SK-N-SH treated with all-trans-retinoic acid at 6 μM for 48 hours (cell line): ENCODE data around the gene OLFML3.

Experiments used
- ATAC-seq: fragments of 200-7000 bp; cut with Tn5 transposase; 3 replicates; pipeline ENCODE4 v1.9.1; 2020; ENCODE audit warnings: mild to moderate bottlenecking, moderate library complexity
- ARNTL ChIP-seq: fragments of 450-650 bp; formaldehyde crosslinking; IDR thresholded peaks from 2 replicates; pipeline ENCODE4 v1.5.0; 2020; ENCODE audit warnings: low read depth, mild to moderate bottlenecking, moderate library complexity, borderline replicate concordance
- BACH2 ChIP-seq: fragments of 250-450 bp; sonication (Bioruptor Pico); IDR thresholded peaks from 2 replicates; pipeline ENCODE4 v1.9.0; 2021; ENCODE audit warnings: mild to moderate bottlenecking, borderline replicate concordance
- CSDC2 ChIP-seq: fragments of 250-450 bp; sonication (Bioruptor Pico); IDR thresholded peaks from 2 replicates; pipeline ENCODE4 v1.5.0; 2020; ENCODE audit warnings: mild to moderate bottlenecking, moderate library complexity
- ESRRG ChIP-seq: fragments of 250-450 bp; sonication (Bioruptor Pico); IDR thresholded peaks from 2 replicates; pipeline ENCODE4 v1.6.1; 2021; ENCODE audit warnings: mild to moderate bottlenecking
- GLIS3 ChIP-seq: fragments of 250-450 bp; sonication (Bioruptor Pico); IDR thresholded peaks from 2 replicates; pipeline ENCODE4 v1.5.0; 2020; ENCODE audit warnings: mild to moderate bottlenecking, moderate library complexity
- ISL1 ChIP-seq: fragments of 250-450 bp; sonication (Bioruptor Pico); IDR thresholded peaks from 2 replicates; pipeline ENCODE4 v2.1.2; 2022; ENCODE audit warnings: mild to moderate bottlenecking, moderate library complexity
- PPARA ChIP-seq: fragments of 250-450 bp; sonication (Bioruptor Pico); IDR thresholded peaks from 2 replicates; pipeline ENCODE4 v1.5.0; 2020; ENCODE audit warnings: mild to moderate bottlenecking, borderline replicate concordance
- RARB ChIP-seq: fragments of 250-450 bp; sonication (Bioruptor Pico); IDR thresholded peaks from 2 replicates; pipeline ENCODE4 v1.8.0; 2021; ENCODE audit warnings: mild to moderate bottlenecking, moderate library complexity
- SNAI2 ChIP-seq: fragments of 250-450 bp; sonication (Bioruptor Pico); IDR thresholded peaks from 2 replicates; pipeline ENCODE4 v1.5.0; 2020; ENCODE audit warnings: mild to moderate bottlenecking, moderate library complexity
- TCF4 ChIP-seq: fragments of 250-450 bp; sonication (Bioruptor Pico); IDR thresholded peaks from 2 replicates; pipeline ENCODE4 v1.8.0; 2021; ENCODE audit warnings: mild to moderate bottlenecking, moderate library complexity, borderline replicate concordance
- TOX ChIP-seq: fragments of 250-450 bp; sonication (Bioruptor Pico); IDR thresholded peaks from 2 replicates; pipeline ENCODE4 v1.8.0; 2021; ENCODE audit warnings: mild to moderate bottlenecking, moderate library complexity, borderline replicate concordance
- ZC3H10 ChIP-seq: fragments of 250-450 bp; sonication (Bioruptor Pico); IDR thresholded peaks from 2 replicates; pipeline ENCODE4 v1.5.1; 2021; ENCODE audit warnings: mild to moderate bottlenecking, moderate library complexity
- ZFP3 ChIP-seq: fragments of 250-450 bp; sonication (Bioruptor Pico); IDR thresholded peaks from 2 replicates; pipeline ENCODE4 v1.5.0; 2020; ENCODE audit warnings: mild to moderate bottlenecking, moderate library complexity
- ZFP30 ChIP-seq: fragments of 450-650 bp; formaldehyde crosslinking; IDR thresholded peaks from 2 replicates; pipeline ENCODE4 v1.5.0; 2022; ENCODE audit warnings: mild to moderate bottlenecking, moderate library complexity
- ZNF565 ChIP-seq: fragments of 450-650 bp; formaldehyde crosslinking; conservative IDR thresholded peaks from 2 replicates; pipeline ENCODE4 v1.5.0; 2020; ENCODE audit warnings: low read depth, mild to moderate bottlenecking, moderate library complexity
- ZNF70 ChIP-seq: fragments of 450-650 bp; formaldehyde crosslinking; IDR thresholded peaks from 2 replicates; pipeline ENCODE4 v1.5.0; 2020; ENCODE audit warnings: mild to moderate bottlenecking, moderate library complexity
- TF ChIP-seq, protein P1 (sequence below): fragments of 250-450 bp; sonication (Bioruptor Pico); IDR thresholded peaks from 2 replicates; pipeline ENCODE4 v1.5.1; 2020; ENCODE audit warnings: low read depth, mild to moderate bottlenecking, moderate library complexity
- TF ChIP-seq, protein P2 (sequence below): fragments of 250-450 bp; sonication (Bioruptor Pico); IDR thresholded peaks from 2 replicates; pipeline ENCODE4 v1.5.1; 2021; ENCODE audit warnings: mild to moderate bottlenecking, moderate library complexity
- TF ChIP-seq, protein P3 (sequence below): fragments of 250-450 bp; sonication (Bioruptor Pico); IDR thresholded peaks from 2 replicates; pipeline ENCODE4 v1.8.0; 2020; ENCODE audit warnings: mild to moderate bottlenecking, moderate library complexity, borderline replicate concordance
- TF ChIP-seq, protein P4 (sequence below): fragments of 250-450 bp; sonication (Bioruptor Pico); IDR thresholded peaks from 2 replicates; pipeline ENCODE4 v1.5.0; 2020; ENCODE audit warnings: mild to moderate bottlenecking, moderate library complexity
- TF ChIP-seq, protein P5 (sequence below): fragments of 250-450 bp; sonication (Bioruptor Pico); IDR thresholded peaks from 2 replicates; pipeline ENCODE4 v1.8.0; 2021; ENCODE audit warnings: low read depth, mild to moderate bottlenecking, moderate library complexity, borderline replicate concordance

Gene OLFML3

DNA sequence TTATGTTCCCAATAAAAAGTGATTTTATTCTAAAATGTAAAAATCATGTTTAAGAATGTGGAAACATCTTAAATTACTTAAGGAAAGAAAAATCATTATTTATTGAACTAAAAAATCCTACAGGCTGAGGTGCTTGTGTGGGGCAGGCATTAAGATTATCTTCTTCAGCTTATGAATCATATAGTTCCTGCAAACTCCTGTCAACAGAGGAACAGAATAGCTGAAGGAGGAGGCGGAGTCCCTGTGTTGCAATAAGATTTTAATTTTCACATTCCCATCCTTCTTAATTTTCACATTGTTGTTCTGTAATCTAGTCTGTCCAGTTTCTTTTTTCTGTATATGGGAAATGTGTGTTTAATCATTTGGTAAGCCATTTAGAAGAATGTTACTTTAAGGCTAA is 20.6 kb upstream of the OLFML3 start:
- no peak for ATAC-seq
- TF ChIP-seq ZC3H10 (CRISPR knock-in tag) (no peak), ZNF565 (CRISPR knock-in tag) (no peak), TCF4 (no peak), GLIS3 (CRISPR knock-in tag) (no peak), ZFP30 (CRISPR knock-in tag) (no peak), CSDC2 (CRISPR knock-in tag) (no peak), ZNF70 (CRISPR knock-in tag) (no peak), ISL1 (CRISPR knock-in tag) (no peak), TOX (CRISPR knock-in tag) (no peak), ESRRG (CRISPR knock-in tag) (no peak), BACH2 (CRISPR knock-in tag) (no peak), PPARA (no peak), ZFP3 (CRISPR knock-in tag) (no peak), RARB (CRISPR knock-in tag) (no peak), ARNTL (CRISPR knock-in tag) (no peak)
- TF ChIP-seq, protein P1, sequence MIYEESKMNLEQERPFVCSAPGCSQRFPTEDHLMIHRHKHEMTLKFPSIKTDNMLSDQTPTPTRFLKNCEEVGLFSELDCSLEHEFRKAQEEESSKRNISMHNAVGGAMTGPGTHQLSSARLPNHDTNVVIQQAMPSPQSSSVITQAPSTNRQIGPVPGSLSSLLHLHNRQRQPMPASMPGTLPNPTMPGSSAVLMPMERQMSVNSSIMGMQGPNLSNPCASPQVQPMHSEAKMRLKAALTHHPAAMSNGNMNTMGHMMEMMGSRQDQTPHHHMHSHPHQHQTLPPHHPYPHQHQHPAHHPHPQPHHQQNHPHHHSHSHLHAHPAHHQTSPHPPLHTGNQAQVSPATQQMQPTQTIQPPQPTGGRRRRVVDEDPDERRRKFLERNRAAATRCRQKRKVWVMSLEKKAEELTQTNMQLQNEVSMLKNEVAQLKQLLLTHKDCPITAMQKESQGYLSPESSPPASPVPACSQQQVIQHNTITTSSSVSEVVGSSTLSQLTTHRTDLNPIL (CRISPR knock-in tag): no peak
- TF ChIP-seq, protein P2, sequence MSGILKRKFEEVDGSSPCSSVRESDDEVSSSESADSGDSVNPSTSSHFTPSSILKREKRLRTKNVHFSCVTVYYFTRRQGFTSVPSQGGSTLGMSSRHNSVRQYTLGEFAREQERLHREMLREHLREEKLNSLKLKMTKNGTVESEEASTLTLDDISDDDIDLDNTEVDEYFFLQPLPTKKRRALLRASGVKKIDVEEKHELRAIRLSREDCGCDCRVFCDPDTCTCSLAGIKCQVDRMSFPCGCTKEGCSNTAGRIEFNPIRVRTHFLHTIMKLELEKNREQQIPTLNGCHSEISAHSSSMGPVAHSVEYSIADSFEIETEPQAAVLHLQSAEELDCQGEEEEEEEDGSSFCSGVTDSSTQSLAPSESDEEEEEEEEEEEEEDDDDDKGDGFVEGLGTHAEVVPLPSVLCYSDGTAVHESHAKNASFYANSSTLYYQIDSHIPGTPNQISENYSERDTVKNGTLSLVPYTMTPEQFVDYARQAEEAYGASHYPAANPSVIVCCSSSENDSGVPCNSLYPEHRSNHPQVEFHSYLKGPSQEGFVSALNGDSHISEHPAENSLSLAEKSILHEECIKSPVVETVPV (CRISPR knock-in tag): no peak
- TF ChIP-seq, protein P3, sequence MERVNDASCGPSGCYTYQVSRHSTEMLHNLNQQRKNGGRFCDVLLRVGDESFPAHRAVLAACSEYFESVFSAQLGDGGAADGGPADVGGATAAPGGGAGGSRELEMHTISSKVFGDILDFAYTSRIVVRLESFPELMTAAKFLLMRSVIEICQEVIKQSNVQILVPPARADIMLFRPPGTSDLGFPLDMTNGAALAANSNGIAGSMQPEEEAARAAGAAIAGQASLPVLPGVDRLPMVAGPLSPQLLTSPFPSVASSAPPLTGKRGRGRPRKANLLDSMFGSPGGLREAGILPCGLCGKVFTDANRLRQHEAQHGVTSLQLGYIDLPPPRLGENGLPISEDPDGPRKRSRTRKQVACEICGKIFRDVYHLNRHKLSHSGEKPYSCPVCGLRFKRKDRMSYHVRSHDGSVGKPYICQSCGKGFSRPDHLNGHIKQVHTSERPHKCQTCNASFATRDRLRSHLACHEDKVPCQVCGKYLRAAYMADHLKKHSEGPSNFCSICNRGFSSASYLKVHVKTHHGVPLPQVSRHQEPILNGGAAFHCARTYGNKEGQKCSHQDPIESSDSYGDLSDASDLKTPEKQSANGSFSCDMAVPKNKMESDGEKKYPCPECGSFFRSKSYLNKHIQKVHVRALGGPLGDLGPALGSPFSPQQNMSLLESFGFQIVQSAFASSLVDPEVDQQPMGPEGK (CRISPR knock-in tag): no peak
- TF ChIP-seq, protein P4, sequence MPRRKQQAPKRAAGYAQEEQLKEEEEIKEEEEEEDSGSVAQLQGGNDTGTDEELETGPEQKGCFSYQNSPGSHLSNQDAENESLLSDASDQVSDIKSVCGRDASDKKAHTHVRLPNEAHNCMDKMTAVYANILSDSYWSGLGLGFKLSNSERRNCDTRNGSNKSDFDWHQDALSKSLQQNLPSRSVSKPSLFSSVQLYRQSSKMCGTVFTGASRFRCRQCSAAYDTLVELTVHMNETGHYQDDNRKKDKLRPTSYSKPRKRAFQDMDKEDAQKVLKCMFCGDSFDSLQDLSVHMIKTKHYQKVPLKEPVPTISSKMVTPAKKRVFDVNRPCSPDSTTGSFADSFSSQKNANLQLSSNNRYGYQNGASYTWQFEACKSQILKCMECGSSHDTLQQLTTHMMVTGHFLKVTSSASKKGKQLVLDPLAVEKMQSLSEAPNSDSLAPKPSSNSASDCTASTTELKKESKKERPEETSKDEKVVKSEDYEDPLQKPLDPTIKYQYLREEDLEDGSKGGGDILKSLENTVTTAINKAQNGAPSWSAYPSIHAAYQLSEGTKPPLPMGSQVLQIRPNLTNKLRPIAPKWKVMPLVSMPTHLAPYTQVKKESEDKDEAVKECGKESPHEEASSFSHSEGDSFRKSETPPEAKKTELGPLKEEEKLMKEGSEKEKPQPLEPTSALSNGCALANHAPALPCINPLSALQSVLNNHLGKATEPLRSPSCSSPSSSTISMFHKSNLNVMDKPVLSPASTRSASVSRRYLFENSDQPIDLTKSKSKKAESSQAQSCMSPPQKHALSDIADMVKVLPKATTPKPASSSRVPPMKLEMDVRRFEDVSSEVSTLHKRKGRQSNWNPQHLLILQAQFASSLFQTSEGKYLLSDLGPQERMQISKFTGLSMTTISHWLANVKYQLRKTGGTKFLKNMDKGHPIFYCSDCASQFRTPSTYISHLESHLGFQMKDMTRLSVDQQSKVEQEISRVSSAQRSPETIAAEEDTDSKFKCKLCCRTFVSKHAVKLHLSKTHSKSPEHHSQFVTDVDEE (CRISPR knock-in tag): no peak
- TF ChIP-seq, protein P5, sequence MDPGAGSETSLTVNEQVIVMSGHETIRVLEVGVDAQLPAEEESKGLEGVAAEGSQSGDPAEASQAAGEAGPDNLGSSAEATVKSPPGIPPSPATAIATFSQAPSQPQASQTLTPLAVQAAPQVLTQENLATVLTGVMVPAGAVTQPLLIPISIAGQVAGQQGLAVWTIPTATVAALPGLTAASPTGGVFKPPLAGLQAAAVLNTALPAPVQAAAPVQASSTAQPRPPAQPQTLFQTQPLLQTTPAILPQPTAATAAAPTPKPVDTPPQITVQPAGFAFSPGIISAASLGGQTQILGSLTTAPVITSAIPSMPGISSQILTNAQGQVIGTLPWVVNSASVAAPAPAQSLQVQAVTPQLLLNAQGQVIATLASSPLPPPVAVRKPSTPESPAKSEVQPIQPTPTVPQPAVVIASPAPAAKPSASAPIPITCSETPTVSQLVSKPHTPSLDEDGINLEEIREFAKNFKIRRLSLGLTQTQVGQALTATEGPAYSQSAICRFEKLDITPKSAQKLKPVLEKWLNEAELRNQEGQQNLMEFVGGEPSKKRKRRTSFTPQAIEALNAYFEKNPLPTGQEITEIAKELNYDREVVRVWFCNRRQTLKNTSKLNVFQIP: no peak

DNA sequence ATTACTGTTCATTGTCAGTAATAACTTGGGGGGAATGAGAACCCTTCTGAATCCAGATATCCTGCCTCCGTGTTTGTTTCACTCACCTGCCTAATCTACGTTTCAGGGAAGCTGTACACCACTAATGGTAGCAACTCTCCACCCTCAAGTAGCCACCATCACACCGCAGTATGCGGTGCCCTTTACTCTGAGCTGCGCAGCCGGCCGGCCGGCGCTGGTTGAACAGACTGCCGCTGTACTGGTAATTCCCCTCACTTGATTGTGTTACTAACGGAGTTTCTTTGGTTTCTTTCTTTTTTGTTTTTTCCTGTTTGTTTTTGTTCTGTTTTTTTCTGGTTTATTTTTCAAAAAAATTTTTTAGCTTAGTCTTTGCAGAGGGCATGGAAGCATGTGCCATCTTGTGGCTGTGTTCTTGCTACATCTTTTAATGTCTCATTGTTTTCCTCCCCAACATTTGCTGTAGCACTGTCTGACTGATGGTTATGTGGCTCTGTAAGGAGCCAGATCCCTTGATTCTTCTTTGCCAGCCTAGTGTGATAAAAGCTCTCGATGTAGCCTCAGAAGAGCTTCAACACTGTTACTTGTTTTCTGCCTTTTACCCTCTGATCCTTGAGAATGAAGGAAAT is 15.9 kb upstream of the OLFML3 start:
- no peak for ATAC-seq
- TF ChIP-seq ZNF70 (CRISPR knock-in tag): no peak
- TF ChIP-seq TCF4: no peak
- TF ChIP-seq, protein P4 (CRISPR knock-in tag): no peak
- TF ChIP-seq ZFP30 (CRISPR knock-in tag): no peak
- TF ChIP-seq, protein P3 (CRISPR knock-in tag): no peak
- no peak for TF ChIP-seq ZNF565 (CRISPR knock-in tag)
- no peak for TF ChIP-seq ARNTL (CRISPR knock-in tag)
- no peak for TF ChIP-seq SNAI2 (CRISPR knock-in tag)
- TF ChIP-seq, protein P1 (CRISPR knock-in tag): no peak
- TF ChIP-seq, protein P5: no peak
- TF ChIP-seq GLIS3 (CRISPR knock-in tag): no peak
